ENCODE data around the gene ADAMTSL3.
"Not testable (repeated sequence)": the region's sequence is repeated elsewhere in the genome, so short reads cannot be mapped to it uniquely, and the experiment has no call there.

ADAMTSL3 gene

DNA sequence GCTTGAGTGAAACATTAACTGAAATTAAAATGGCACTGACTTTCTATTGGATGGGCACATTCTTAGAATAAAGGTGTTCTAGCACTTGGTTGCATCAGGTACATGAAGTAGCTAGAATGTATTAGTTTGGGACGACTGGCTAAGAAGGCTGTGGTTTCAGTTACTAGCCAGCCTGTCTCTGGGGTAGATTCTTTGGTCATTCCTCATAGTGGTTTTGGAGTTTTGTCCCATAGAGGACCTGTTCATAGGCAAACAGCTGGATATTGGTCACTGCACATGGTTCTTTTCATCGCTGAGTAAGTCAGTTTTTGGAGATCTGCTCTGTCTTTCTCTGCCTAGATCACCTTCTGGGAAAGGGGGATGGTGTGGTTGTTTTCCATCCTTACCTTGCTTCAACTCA is 55.3 kb downstream of the ADAMTSL3 start:
- DNase-seq = no peak

DNA sequence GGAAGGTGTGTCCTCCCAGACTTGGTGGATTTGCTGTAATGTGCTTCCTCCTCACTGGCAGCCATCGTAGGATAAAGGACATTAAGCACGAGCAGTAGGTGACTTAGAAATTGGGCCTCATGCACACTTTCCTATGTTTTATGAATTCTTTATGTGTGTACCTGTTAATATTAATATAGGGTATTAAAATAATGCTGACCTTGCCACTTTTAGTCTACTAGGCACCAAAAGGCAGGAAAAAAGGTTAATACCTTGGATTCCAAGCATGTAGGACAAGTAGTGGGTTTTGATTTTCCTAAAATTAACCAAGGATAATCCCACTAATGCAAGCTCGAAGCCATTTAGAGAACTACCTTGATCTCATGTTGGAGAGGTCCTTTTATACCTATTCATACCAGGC is 55.9 kb downstream of the ADAMTSL3 start:
- DNase-seq = no peak

DNA sequence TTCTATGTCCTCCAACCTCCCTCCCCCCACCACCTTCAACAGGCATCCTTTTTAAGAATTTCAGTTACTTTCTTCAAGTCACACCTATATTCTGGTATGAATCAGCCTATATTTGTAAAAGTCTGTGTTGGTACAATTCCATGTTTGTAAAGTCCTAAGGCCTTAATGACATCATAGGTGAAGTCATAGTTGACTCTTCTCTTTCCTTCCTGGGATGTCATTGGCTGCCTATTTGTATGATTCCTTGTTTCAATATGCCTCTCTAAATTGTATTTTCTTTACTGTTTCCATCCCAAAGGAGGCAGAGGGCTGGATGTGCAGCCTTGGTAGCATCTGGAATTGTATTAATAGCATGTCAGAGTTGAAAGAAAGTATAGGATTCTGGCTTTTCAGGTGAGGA is 56.5 kb downstream of the ADAMTSL3 start:
- DNase-seq = no peak

DNA sequence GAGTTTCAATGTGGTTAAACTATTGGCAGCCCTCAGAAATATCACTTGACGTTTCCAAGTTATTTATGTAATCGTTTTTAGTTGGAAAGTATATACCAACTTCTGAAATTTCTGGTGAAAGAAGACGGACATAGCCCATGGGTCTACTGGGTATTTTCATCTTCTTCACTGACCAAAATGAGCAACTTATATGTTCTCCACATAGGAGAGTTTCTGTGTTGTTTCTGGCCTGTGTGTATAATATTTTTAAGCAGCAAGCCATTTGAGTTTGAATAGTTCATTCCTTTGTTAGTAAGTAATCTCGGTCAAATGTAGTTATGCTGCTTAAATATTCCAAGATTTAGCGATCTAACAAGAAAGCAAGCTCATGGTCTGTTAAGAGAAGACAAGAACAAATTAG is 57.3 kb downstream of the ADAMTSL3 start:
- DNase-seq = no peak

DNA sequence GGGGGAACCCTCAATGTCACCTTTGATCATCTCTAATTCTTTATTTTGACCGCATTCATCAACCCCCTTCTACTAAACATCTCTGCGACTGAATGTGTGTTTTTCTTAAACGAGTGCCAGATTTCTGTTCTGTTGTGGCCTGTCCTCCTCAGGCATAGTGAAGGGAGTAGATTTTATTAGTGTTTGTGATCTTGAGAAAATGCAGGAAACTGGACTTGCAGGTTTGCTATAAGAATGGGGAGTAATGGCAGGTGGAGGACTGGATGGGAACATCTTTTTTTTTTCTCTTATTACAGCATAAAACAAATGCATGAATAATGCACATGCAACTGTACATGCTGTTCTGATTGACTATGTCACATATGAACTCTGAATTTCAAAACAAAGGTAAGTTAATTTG is 59.3 kb downstream of the ADAMTSL3 start:
- DNase-seq = no peak

DNA sequence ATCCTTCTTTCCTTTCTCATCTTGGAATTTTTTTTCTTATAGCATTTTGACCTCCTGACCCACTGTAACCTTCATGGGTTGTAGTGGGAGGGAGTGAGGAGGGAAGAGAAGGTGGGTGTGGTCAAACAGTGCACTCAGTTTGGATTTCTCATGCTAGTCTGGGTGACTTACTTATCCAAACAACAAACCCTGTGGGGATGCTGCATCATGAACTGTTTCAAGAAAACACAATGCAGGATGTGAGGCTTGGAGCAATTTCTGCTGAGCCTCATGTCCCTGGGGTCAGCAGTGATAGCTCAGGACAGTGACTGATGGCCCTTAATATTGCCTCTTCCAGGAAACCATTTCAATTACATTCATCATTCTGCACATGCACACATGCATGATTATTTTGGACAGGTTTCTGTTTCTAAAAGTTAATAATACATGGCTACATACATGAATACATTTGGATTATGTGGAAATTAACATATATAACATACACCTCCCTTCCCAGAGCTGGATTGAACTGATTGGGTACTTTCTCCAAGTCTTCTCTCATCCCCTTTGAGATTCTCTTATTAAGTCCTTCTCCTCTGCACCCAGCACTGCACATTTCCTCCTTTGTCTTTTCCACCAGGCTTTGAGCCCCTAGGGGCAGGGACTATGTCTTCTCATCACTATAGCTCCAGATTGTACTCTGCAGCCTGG is 61.2 kb downstream of the ADAMTSL3 start:
- no peak for DNase-seq

DNA sequence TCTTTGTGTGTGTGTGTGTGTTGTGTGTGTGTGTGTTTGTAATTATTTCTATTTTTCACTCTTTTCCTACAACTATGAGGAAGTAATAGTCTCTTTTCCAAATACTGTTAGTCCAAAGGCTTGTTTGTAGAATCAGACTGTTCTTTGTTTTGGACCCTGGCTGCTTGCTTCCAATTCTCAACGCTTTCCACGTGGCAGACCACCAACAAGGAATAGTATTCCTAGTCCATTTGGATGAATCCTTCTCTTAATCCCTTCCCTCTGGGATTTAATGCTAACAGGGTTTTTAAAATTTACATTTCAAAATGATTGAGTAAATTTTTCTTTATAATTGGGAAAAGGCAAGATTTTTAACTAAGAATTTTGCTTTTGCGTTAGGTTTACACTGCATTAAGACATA is 62.7 kb downstream of the ADAMTSL3 start:
- no peak for DNase-seq

DNA sequence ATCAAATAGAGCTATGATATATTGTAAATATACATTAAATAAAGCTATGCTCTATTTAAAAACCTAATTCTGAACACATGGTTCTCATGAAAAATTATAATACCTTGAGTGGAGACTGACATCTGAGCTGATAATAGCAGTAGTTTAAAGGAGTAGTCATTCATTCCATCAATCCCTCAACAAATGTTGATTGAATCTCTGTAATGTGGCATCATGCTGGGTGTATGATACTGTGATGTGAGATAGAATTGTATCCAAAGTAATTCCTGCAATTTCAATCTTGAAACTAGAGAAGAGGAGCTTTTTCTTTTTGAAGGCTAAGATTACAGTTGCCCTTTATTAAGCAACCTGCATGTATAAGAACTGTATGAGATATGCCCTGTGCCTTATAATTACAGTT is 63.1 kb downstream of the ADAMTSL3 start:
- no peak for DNase-seq

DNA sequence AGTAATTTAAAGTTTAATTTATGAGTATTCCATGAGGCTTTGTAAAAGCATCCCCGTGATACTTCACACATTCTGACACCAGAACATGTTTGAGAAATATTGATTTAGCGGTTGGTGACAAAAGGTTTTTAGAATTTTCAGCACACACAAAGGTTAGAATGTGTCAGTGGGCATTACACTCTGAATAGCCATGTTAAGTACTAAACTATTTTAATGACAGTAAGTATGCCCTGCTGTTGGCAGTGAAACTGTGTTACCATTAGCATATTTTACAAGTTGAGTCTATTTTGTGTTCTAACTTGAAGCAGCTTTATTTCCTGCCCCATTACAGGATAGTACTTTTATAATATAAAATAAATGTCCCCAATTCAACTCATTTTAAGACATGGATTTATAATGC is 66.5 kb downstream of the ADAMTSL3 start:
- no peak for DNase-seq

DNA sequence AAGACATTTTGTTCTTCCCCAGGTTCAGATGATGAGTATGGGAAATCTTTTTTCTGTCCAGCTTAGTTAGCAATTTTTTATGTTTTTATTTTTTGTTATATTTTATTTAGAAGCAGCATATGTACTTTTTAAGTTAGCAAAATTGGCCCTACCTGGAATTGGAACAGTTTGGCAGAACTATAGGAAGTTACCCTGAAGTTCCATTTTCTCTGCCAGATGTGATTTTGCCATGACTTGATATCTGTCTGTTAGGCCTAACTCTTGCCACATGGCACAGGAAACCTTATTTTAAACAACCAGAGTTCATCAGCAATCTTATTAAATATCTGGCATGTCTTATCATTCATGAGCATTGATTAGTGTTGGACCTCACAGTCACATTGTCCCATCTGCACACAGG is 67.1 kb downstream of the ADAMTSL3 start:
- no peak for DNase-seq

DNA sequence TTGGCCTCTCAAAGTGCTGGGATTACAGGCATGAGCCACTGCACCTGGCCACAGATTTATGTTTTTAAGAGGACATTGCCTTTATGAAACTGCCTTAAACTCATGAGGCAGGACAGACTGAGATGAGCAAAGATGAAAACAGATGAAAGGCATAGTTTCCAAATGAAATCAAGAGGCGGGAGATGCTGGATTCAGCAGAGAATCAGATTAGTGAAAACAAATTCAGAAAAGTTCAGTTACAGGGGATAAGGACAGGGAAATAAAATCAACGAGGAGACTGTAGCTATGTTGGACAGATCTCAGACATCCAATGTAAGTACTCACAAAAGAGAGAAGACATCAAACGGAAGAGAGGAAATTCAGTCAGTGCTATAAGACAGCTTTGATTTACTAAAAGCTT is 68.1 kb downstream of the ADAMTSL3 start:
- no peak for DNase-seq

DNA sequence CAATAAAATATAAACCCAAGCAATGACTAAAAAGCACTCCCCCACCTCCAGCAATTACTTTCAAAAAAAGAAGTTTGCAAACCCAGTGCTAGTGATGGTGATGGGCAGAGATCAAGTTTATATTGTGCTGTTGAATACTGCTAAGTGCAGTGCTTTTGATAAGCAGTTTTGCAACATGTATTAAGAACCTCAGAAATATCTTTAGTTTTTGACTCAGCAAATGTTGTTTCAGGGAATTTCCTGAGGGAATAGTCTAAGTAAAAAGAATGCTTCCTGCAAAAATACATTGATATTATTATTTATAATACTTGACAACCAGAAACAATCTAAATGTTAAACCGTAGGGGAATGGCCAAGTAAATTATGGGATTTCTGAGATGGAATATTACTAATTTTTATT is 69.3 kb downstream of the ADAMTSL3 start:
- no peak for DNase-seq

DNA sequence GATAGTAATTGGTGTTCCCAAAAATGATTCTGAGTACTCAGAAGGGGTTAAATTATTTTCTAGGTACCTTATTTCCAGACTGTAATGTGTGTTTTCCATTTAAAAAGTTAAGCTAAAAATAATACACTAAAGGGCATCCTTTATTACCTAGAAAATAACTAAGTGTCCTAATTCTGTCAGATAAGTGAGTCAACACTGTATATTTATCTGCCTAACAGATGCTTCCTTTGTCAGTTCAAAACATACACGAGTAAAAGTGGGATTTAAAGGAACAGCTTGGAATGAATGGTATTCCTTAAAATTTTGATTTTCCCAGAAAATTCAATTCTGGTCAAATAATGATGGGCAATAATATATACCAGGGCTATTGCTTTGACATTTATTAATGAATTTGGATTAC is 78.3 kb downstream of the ADAMTSL3 start:
- no peak for DNase-seq

DNA sequence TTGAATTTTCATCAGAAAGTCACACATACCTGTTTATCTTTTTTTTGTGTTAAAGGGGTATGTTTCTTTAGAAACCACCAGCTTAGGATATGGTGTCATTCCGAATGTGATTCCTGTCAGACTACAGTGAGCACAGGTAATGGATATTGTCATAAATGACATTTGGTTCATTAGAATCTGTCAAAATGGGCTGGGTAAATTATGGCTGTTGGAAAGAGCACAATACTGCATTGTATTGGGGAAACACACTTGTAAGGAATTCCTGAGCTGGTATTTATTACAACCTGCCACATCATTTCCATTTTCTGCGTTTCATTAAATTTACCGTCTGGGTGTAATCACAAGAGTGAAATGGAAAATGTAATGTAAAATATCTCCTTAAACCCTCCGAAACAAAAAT is 78.8 kb downstream of the ADAMTSL3 start:
- DNase-seq = no peak

DNA sequence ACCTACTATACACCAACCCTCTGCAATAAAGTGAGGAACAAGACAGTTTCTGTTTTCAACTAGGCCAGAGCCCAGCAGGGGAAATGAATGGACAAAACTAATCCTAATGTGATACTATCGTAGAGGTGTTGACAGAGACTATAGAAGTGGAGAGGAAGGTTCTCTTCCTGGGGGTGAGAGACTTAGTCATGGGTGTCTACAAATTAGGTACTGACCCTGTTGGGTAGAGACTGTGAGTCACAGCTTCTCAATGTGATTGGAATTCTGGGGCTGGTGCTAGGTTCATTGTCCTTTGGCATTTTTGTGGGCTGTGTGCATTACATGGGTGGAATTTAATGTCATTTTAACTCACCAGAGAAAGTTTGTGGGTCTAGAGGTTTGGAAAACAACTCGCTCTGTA is 79.3 kb downstream of the ADAMTSL3 start:
- DNase-seq = no peak

DNA sequence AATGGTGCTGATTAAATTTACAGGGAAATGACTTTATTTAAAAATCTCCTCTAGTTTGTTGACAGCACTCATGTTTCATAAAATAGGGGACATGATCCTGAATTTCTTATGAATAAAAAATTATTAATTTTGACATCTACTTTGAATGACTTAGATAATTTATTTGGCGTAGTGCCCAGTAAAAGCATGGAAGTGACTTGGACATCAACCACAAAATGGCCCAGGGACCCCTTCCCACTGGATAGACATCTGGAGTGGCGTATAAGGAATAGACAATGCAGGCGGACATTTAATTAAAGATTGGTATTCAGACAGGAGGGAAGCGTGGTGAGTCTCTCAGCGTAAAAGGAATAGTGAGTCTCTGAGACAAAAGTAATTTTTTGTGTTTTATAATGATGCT is 79.8 kb downstream of the ADAMTSL3 start:
- DNase-seq = no peak

DNA sequence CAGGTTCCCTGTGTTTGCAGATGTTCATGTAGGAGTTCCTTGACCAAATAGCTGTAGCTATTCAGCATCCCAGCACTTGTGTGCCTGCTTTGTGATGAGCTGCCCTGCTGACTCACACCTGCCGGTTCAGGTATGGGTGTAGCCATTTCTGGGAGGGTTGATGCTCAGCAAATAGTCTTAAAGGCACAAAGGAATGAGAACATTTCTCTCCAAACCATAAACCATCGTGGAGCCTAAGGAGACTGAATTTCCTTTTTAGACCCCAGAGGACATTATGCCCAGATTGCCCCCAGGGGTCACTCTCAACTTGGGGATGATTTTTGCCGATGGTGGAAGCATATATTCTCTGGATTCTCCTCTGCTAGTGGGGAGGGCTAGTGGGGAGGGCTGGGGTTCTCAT is 80.6 kb downstream of the ADAMTSL3 start:
- no peak for DNase-seq

DNA sequence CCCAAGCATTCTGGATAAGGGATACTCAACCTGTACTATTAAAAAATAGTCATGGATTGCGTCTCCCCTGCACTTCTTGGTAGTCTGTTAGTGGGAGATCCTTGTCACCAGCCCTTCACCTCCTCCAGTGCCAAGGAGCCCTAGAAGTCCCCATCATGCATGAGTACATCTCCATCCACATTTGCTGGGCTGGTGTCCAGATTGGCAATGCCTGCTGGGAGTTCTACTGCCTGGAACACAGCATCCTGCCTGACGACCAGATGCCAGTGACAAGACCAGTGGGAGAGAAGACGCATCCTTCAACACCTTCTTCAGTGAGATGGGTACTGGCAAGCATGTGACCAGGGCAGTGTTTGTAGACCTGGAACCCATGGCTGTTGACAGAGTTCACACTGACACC is 85.7 kb downstream of the ADAMTSL3 start:
- no peak for DNase-seq

DNA sequence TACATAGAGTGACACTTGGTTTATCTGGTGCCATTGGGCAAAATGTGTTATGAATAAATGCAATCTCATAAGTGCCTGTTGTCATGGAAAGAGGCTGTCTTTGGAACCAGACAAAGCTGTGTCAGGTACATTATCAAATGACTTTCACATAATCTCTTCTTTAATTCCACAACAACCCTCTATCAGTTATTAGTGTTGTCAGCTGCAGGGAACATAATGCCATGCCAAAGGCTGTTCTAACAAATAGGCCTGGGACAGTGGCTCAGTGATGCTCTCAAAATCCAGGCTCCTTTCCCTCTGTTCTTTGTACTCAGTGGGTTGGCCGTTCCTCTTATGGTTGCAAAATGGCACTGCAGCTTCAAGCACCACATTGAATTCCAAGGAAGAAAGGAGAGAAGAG is 91.8 kb downstream of the ADAMTSL3 start:
- no peak for DNase-seq

DNA sequence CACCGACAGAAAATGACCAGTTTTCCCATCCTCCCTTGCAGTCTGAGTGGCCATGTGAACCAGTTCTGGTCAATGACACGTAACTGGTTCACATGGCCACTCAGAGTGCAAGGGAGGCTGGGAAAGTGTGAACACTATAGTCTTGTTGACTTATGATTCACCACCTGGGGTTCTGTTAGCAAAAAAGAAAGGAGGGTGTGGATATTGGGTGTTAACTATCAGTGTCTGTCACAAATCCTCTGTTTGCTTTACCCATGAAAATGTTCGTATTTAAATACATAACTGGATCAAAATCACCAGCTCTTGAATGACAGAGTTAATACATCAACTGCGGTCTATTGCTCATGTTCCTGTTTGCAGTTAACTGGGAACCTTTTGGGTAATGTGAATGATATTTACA is 92.3 kb downstream of the ADAMTSL3 start:
- no peak for DNase-seq

DNA sequence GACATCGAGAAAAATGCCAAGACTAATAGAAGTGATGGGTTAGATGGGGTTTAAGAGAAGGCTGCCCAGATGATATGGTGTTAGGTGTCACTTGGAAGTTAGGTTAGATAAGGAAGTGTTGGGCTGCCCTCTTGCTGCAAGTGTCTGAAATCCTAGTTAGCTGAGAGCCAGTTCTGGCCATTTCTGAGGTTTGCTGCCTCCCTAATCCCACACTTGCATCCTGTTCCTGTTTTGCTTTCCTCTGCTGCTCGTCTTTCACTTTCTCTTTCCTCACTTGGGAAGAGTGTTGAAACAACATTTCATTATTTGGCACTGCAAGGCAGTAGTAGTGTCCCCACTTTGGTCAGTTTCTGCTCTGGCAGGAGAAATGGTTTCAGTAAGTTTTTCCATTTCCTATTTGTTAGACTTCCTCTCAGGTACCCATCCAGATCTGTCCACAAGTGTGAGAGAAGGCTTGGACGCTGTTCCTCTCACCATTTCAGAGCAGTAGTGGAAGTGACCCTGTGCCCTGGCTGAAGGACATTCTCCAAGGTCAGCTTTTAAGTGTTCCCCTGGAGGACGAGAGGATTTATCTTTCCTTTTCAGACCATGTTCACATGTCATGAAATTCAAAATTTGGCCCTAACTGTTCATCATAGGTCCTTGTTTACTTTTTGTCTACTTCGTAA is 93.3 kb downstream of the ADAMTSL3 start:
- DNase-seq = no peak

DNA sequence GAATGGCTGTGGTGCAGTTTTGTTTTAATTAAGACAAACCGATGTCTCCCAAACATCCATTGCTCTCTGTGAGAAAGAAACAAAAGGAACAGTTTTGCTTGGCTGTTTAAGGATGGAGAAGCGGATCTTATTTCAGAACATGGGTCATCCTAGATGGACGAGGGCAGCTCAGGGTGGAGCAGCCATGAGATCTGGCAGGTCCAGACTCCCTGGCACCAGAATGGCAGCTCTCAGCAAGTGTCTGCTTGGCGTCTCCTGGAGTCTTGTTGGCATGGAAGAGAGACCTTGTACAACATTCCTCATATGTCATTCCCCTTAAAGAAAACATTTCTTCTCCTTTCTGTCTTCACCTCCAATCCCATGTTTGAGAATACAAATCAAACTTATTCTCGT is 93.8 kb downstream of the ADAMTSL3 start:
- DNase-seq = no peak

DNA sequence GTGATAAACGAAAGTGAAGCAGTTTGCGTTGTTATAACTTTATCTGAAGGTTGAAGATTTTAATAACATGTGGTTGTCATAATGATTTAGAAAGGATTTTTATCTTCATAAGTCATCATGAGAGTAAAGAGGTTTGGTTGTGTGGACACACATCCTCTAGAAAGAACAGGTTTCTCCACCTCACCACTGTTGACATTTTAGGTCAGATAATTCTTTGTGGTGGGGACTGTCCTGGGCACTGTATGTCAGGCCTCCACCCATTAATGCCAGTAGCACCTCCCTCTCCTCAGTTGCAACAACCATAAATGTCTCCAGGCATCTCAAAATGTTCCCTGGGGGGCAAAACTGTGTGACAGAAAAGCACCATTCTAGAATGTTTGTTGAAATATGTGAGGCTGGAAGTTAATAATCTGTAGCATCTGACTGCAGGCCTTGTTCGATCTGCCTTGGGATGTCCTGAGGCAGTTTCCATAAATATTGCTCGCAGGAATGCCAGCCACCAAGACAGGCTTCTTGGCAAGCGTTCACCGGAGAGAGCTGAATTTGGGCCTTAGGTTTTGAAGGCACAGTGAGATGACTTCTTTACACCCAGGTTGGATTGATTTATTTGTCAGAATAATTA is 100.1 kb downstream of the ADAMTSL3 start:
- no peak for DNase-seq

DNA sequence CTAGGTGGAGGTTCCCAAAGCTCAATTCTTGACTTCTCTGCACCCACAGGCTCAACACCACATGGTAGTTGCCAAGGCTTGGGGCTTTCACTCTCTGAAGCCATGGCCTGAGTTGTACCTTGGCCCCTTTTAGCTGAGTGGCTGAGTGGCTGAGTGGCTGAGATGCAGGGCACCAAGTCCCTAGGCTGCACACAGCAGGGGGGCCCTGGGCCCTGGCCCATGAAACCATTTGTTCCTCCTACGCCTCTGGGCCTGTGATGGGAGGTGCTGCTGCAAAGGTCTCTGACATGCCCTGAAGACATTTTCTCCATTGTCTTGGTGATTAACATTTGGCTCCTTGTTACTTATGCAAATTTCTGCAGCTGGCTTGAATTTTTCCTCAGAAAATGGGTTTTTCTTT is 103.4 kb downstream of the ADAMTSL3 start:
- not testable (repeated sequence) for DNase-seq

DNA sequence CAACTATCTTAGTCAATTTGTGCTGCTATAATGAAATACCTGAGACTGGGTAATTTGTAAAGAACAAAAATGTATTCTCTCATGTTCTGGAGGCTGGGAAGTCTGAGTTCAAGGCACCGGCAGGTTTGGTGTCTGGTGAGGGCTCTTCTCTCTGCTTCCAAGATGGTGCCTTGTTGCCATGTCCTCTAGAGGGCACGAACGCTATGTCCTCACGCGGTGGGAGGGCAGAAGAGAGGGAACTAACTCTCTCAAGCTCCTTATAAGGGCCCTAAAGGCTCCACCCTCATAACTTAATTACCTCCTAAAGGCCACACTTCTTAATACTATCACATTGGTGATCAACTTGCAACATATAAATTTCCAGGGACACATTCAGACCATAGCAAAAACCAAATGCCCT is 108.4 kb downstream of the ADAMTSL3 start:
- DNase-seq = no peak
